Embryonic facial prominence (tissue), 1 donor: ENCODE data around the gene SMS.
A peak's percentile ranks its signal among the peaks of the same experiment; 100 is the strongest.
"Not testable (repeated sequence)": the region's sequence is repeated elsewhere in the genome, so short reads cannot be mapped to it uniquely, and the experiment has no call there.

ENCODE experiments used
- DNase-seq: peaks from one replicate; pipeline ENCODE4 v3.0.0-alpha.2; 2016; ENCODE audit errors: extremely low spot score

The SMS gene

GRCh38 chrX:21950557-21950956, 10.0 kb downstream of the SMS start:
- DNase-seq = not testable (repeated sequence)

GRCh38 chrX:21952624-21953023, 12.1 kb downstream of the SMS start:
- no peak for DNase-seq

GRCh38 chrX:21953195-21953830, 12.8 kb downstream of the SMS start:
- not testable (repeated sequence) for DNase-seq

- DNase-seq = no peak
Observed at GRCh38 chrX:21955403-21956189, 15.1 kb downstream of the SMS start.

GRCh38 chrX:21956783-21957182, 16.3 kb downstream of the SMS start:
- no peak for DNase-seq

- no peak for DNase-seq
Observed at GRCh38 chrX:21958187-21958586, 17.7 kb downstream of the SMS start.

- DNase-seq = no peak
Observed at GRCh38 chrX:21958916-21959315, 18.4 kb downstream of the SMS start.

- no peak for DNase-seq
Observed at GRCh38 chrX:21959362-21960051, 19.0 kb downstream of the SMS start.

GRCh38 chrX:21960569-21961541, 20.3 kb downstream of the SMS start:
- DNase-seq = no peak

- no peak for DNase-seq
Observed at GRCh38 chrX:21962361-21962760, 21.9 kb downstream of the SMS start.

GRCh38 chrX:21963269-21963668, 22.8 kb downstream of the SMS start:
- no peak for DNase-seq

GRCh38 chrX:21963731-21964405, 23.4 kb downstream of the SMS start:
- no peak for DNase-seq

GRCh38 chrX:21966866-21967265, 26.4 kb downstream of the SMS start:
- DNase-seq = no peak

GRCh38 chrX:21968333-21968732, 27.8 kb downstream of the SMS start:
- no peak for DNase-seq

GRCh38 chrX:21970326-21970725, 29.8 kb downstream of the SMS start:
- DNase-seq = no peak

GRCh38 chrX:21972046-21972445, 31.5 kb downstream of the SMS start:
- no peak for DNase-seq

- no peak for DNase-seq
Observed at GRCh38 chrX:21972721-21973120, 32.2 kb downstream of the SMS start.

GRCh38 chrX:21973321-21974010, 33.0 kb downstream of the SMS start:
- DNase-seq = no peak

- DNase-seq = no peak
Observed at GRCh38 chrX:21974011-21974385, 33.5 kb downstream of the SMS start.

- DNase-seq = no peak
Observed at GRCh38 chrX:21975242-21975641, 34.7 kb downstream of the SMS start.

- DNase-seq = peak; percentile 11
Observed at GRCh38 chrX:21975812-21976211, 35.3 kb downstream of the SMS start.
